GM20431 (cell line): ENCODE results near the gene TENT5C.
"Not testable (repeated sequence)": the region's sequence is repeated elsewhere in the genome, so short reads cannot be mapped to it uniquely, and the experiment has no call there.

Source experiments
- in situ Hi-C: fragments of 300-500 bp; cut with MseI, MboI; formaldehyde crosslinking; loops from one replicate; pipeline ENCODE4 v1.15.0; 2020; ENCODE audit warnings: low sequenced_read_pairs; ENCODE audit not compliant: unreplicated experiment

The TENT5C gene

GRCh38 chr1:117605774-117606648 is at the start of gene TENT5C:
Gene TENT5C, plus strand, starts transcription at chr1:117606048. Its CDS starts 16,821 bp downstream, at chr1:117622869.
- in situ Hi-C loops = no loop called here

- in situ Hi-C loops = no loop called here
These were observed 49.5 kb upstream of the TENT5C start for GRCh38 chr1:117556341-117556740.

GRCh38 chr1:117556976-117557375 is 48.9 kb upstream of the TENT5C start:
- in situ Hi-C loops = no loop called here

- in situ Hi-C loops = not testable (repeated sequence)
These were observed 47.4 kb upstream of the TENT5C start for GRCh38 chr1:117558451-117558850.

DNA sequence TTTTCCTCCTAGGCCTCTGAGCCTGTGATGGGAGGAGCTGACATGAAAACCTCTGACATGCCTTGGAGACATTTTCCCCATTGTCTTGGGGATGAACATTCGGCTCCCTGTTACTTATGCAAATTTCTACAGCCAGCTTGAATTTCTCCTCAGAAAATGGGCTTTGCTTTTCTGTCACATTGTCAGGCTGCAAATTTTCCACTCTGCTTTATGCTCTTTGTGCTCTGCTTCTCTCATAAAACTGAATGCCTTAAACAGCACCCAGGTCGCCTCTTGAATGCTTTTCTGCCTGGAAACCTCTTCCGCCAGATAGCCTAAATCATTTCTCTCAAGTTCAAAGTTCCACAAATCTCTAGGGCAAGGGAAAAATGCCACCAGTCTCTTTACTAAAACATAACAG is 46.7 kb upstream of the TENT5C start:
- in situ Hi-C loops = no loop called here

GRCh38 chr1:117559985-117560384 is 45.9 kb upstream of the TENT5C start:
- in situ Hi-C loops = no loop called here

- in situ Hi-C loops = no loop called here
These were observed 44.8 kb upstream of the TENT5C start for GRCh38 chr1:117561071-117561470.

DNA sequence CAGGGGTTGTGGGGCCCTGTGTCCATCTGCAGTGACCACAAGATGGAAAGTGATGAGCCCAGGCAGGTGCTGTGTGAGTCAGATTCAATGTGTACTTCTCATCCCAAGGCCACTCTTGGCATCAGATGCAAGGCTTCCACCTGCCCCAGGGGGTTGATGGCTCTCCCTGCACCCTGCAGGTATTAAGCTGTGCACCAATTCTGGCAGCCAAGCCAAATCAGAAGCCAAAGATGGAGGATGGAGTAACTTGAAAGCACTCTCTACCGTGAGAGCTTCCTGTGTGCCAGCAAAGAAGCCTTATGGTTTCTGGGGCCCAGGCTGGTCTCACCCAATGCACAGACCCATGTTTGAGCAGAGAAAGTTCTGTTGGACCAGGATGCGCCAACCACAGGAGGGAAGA is 44.3 kb upstream of the TENT5C start:
- in situ Hi-C loops = no loop called here

DNA sequence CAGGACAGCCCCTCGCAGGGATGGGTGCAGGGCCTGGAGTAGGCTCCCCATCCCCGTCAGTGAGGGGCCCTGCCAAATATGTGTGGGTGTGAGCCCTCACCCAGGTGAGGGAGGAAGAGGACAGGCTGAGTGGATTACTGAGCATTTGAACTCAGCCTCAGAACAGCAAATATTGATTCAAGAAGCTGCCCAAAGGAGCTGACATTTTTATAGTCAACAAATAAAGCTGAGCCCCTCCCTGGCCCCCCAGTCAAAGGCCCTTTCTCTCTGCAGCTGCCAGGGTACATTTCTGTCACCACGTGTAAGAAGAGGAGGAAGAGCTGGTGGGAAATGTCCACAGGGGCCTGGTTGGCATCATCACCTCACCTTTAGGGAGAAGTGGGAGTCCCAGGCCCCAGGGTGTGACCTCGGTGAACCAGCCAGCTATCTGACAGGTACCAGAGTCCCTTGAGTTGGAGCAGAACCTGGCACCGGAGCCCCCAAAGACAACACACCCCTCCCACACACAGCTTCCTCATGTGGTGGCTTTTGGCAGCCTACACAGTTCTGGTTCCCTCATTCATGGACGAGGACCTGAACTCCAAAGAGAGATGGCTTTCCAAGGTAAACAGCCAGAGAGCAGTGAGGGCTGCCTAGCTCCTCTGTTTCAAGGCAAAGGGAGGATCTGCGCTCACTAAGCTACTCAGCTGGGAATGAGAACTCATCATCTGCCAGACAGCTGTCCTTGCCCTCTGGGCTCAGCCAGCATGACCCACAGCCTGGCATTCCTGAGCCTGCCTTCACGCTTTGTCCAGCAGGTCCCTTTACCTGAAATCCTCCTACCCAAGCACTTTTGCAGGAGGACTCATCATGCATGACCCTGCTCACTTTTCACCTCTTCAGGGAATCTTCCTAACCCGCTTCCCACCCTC is 43.0 kb upstream of the TENT5C start:
- in situ Hi-C loops = no loop called here

DNA sequence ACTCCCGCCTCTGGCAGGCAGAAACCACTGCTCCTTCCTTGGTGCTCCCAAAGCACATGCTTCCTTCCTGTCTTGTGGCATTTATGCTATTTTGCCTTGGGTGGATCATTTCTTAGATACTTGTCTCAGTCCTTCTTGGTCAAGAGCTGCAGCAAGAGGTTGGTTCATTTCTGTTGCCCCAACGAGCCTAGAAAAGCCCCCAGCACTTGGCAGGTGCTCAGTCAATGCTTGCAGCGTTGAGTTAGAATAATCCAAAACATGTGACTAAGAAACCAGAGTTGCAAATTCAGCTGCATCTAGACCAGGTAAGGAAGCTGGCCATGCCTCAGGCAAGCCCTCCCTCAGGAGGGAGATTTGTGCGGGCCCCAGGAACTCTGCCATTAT is 42.4 kb upstream of the TENT5C start:
- in situ Hi-C loops = no loop called here

DNA sequence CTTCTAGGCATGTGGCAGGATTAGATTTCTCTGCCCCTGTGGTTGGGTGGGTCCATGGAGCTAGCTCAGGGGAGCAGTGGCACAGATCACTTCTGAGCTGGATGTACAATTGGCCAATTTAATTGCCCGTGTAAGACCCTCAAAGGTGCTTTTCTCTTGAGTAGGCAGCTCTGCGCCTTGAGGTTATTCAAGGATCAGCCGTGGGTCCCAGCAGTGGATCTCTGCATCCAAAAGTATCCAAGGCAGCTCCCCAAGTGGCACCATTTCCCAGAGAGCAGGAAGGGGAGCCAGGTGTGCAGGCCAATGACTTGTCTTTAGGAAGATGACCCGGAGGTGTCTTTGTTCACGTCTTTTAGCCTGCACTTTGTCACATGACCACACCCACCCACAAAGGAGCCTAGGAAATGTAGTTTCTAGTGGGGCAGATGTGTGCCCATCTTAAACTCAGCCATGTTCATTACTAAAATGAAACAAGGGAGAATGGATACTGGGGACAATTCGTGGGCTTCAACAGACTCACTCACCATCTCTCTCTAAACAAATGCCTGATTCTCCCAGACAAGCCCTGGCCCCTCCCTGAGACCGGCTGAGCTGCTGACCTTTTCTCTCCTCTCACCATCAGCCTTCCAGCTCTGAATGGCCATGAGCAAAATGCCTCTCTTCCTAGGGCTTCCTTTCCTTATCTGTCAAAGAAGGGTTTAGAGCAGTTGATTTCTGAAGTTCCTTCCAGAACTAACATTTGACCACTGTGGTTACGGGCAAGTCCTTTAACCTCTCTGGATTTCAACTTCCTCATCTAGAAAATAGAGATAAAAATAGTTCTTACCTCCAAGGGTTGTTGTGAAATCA is 41.4 kb upstream of the TENT5C start:
- in situ Hi-C loops = no loop called here

GRCh38 chr1:117565076-117565556 is 40.7 kb upstream of the TENT5C start:
- in situ Hi-C loops = no loop called here

- in situ Hi-C loops = no loop called here
These were observed 39.9 kb upstream of the TENT5C start for GRCh38 chr1:117565745-117566455.

DNA sequence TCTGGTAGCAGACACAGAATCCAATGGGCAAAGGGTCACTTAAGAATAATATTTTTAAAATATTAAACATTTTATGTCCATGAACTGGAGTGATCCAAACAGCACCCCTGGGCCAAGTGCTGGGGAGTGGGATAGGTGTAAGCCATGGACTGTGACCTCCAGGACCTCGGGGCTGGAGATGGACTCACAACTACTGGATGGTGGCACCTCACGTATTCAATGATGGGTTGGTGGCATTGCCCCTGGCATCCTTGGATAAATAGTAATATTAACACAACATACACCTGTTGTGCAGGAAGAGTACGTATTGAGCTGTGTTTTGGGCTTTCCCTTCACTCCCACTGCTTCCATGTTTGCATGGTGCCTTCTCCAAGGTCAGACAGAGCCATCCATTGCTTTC is 39.3 kb upstream of the TENT5C start:
- in situ Hi-C loops = no loop called here

DNA sequence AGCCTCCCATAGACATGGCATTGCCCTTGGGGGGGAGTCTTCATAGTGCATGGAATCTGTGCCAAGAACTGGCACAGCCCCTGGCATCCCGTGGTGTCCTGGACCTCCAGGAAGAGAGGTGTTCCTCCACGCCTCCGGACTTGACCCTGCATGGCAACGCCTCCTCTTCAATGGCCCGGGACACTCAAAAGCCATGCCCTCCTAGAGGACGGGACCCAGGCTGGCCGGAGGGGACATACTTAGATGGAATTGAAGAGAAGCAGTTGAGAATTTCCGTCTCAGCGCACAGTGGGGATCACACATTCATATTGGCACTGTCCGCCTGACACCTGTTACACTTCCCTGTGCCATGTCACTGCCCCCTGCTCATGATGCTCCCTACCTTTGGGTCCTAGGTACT is 38.4 kb upstream of the TENT5C start:
- in situ Hi-C loops = no loop called here

GRCh38 chr1:117567976-117568375 is 37.9 kb upstream of the TENT5C start:
- in situ Hi-C loops = no loop called here

- in situ Hi-C loops = no loop called here
These were observed 36.8 kb upstream of the TENT5C start for GRCh38 chr1:117568999-117569398.

DNA sequence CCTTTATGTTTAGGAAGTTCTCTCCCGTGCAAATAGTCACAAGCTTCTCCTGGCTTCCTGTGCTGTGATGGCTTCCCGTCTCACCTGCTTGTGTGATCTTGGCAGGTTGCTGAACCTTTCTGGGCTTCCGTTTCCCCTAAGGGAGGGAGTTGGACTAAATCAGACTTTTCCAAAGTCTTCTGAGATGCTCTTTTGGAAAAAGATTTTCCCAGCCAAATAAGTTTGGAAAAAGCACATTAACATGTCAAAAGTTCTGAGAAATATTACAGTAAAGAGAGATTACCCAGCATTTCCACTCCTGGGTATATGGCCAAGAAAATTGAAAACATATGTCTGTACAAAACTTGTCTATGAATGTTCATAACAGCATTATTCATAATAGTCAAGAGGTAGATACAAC is 36.0 kb upstream of the TENT5C start:
- in situ Hi-C loops = no loop called here

- in situ Hi-C loops = no loop called here
These were observed 34.8 kb upstream of the TENT5C start for GRCh38 chr1:117570988-117571409.
